CD14-positive monocyte (primary cell): ENCODE data around the gene CTU1. TPM values are rescaled to one million over a fixed set of nuclear protein-coding genes. Genes with fewer than 3 reads are reported as not detected.
A peak's percentile ranks its signal among the peaks of the same experiment; 100 is the strongest.

Experiments used
- DNase-seq, 3 donors: peaks; one replicate each; pipeline ENCODE4 v3.0.0-alpha.2; 2011 to 2022
- H2AFZ ChIP-seq: 2 replicates; pipeline ENCODE4 v1.6.0; 2012; ENCODE audit warnings: mild to moderate bottlenecking, low read depth, low read length, inconsistent platforms; ENCODE audit not compliant: insufficient read depth, poor library complexity, severe bottlenecking
- H3K27ac ChIP-seq, 2 donors: 1 replicate in 1 of 2; 2 replicates in 1 of 2; pipeline ENCODE4 v1.5.1; 2012 to 2013; ENCODE audit warnings: low read length in 2 of 2, control low read depth in 1 of 2, inconsistent platforms in 1 of 2, low read depth in 1 of 2, mild to moderate bottlenecking in 1 of 2
- H3K27me3 ChIP-seq, 2 donors: one replicate each; pipeline versions ENCODE4 v1.6.0 to v1.6.1; 2011 to 2013; ENCODE audit warnings: low read length in 2 of 2; ENCODE audit not compliant: control insufficient read depth in 2 of 2, insufficient read depth in 2 of 2
- H3K36me3 ChIP-seq, 2 donors: replicated peaks in 1 of 2; 1 replicate in 1 of 2; 2 replicates in 1 of 2; pipeline versions ENCODE4 v1.5.1 to v1.6.1; 2012 to 2013; ENCODE audit warnings: low read length in 2 of 2, control low read depth in 1 of 2, inconsistent platforms in 1 of 2, mild to moderate bottlenecking in 1 of 2; ENCODE audit not compliant: insufficient read depth in 2 of 2, control insufficient read depth in 1 of 2
- H3K4me1 ChIP-seq, 2 donors: 1 replicate in 1 of 2; 2 replicates in 1 of 2; pipeline versions ENCODE4 v1.5.1 to v1.6.1; 2012 to 2013; ENCODE audit warnings: low read length in 2 of 2, control low read depth in 1 of 2, inconsistent platforms in 1 of 2, mild to moderate bottlenecking in 1 of 2, moderate library complexity in 1 of 2; ENCODE audit not compliant: insufficient read depth in 2 of 2, control insufficient read depth in 1 of 2
- H3K4me2 ChIP-seq: replicated peaks from 2 replicates; pipeline ENCODE3; 2012; ENCODE audit warnings: low read length, moderate library complexity, mild to moderate bottlenecking; ENCODE audit not compliant: poor library complexity, severe bottlenecking; ENCODE audit errors: extremely low read depth
- H3K4me3 ChIP-seq, 3 experiments: fragments of 200-600 bp in 1 of 3; sonication (generic) in 1 of 3; replicated peaks in 1 of 3; 1 replicate in 2 of 3; 2 replicates in 1 of 3; pipeline ENCODE4 v1.5.1; 2011 to 2013; ENCODE audit warnings: low read length in 3 of 3, mild to moderate bottlenecking in 3 of 3, control low read depth in 2 of 3, low read depth in 2 of 3, inconsistent platforms in 1 of 3, moderate library complexity in 1 of 3
- H3K79me2 ChIP-seq: 2 replicates; pipeline ENCODE4 v1.6.0; 2012; ENCODE audit warnings: mild to moderate bottlenecking, control low read depth, inconsistent platforms, low read length, moderate library complexity; ENCODE audit not compliant: insufficient read depth
- H3K9ac ChIP-seq: 2 replicates; pipeline ENCODE4 v1.6.0; 2017; ENCODE audit warnings: low read length, mild to moderate bottlenecking; ENCODE audit not compliant: insufficient read depth, poor library complexity, severe bottlenecking
- H3K9me3 ChIP-seq, 2 donors: replicated peaks in 1 of 2; 1 replicate in 1 of 2; 2 replicates in 1 of 2; pipeline versions ENCODE4 v1.5.1 to v1.6.1; 2012 to 2013; ENCODE audit warnings: low read length in 2 of 2, control low read depth in 1 of 2; ENCODE audit not compliant: control insufficient read depth in 1 of 2, insufficient read depth in 1 of 2
- H4K20me1 ChIP-seq: 2 replicates; pipeline ENCODE4 v1.6.0; 2012; ENCODE audit warnings: mild to moderate bottlenecking, low read length, control low read depth, moderate library complexity; ENCODE audit not compliant: insufficient read depth
- H3K27ac Mint-ChIP-seq, 7 donors: one replicate each; pipeline ENCODE4 v1.8.0; 2020; ENCODE audit warnings: mild to moderate bottlenecking in 7 of 7, mixed read lengths in 7 of 7, moderate library complexity in 6 of 7, inconsistent platforms in 2 of 7
- H3K27me3 Mint-ChIP-seq, 3 donors: one replicate each; pipeline ENCODE4 v1.8.0; 2021 to 2022; ENCODE audit warnings: low read depth in 3 of 3, mild to moderate bottlenecking in 3 of 3, mixed read lengths in 3 of 3, moderate library complexity in 3 of 3, inconsistent platforms in 1 of 3
- H3K36me3 Mint-ChIP-seq, 2 donors: one replicate each; pipeline ENCODE4 v1.8.0; 2020; ENCODE audit warnings: mixed read lengths in 2 of 2, inconsistent platforms in 1 of 2, mild to moderate bottlenecking in 1 of 2
- H3K4me1 Mint-ChIP-seq: one replicate; pipeline ENCODE4 v1.8.0; 2020; ENCODE audit warnings: mild to moderate bottlenecking, mixed read lengths
- H3K4me3 Mint-ChIP-seq, 2 donors: one replicate each; pipeline ENCODE4 v1.8.0; 2020; ENCODE audit warnings: mild to moderate bottlenecking in 2 of 2, mixed read lengths in 2 of 2, moderate library complexity in 1 of 2
- H3K9me3 Mint-ChIP-seq, 7 donors: one replicate each; pipeline ENCODE4 v1.8.0; 2020 to 2022; ENCODE audit warnings: mixed read lengths in 7 of 7, mild to moderate bottlenecking in 6 of 7, moderate library complexity in 6 of 7, inconsistent platforms in 2 of 7
- CTCF ChIP-seq: fragments of 200-600 bp; IDR thresholded peaks from one replicate; pipeline ENCODE4 v1.8.0; 2022; ENCODE audit warnings: antibody characterized with exemption, mild to moderate bottlenecking
- WGBS: methylation state at CpG from one replicate; pipeline ENCODE4 v1.1.5; 2013; ENCODE audit warnings: missing lambda C conversion rate; ENCODE audit not compliant: insufficient coverage; 5-methylcytosine and 5-hydroxymethylcytosine counted together
- intact Hi-C, 2 donors: fragments of 100-400 bp; cut with micrococcal nuclease; formaldehyde crosslinking; loops; one replicate each; pipeline versions ENCODE4 v1.15.0 to v1.15.1; 2023
- polyA plus RNA-seq, 3 donors: library from polyadenylated mRNA; depleted of rRNA in 1 of 3; unstranded in 2 of 3; stranded (reverse) in 1 of 3; fragments of 300-500 nt in 2 of 3; fragments of >200 nt in 1 of 3; fragmentation: Illumina TruSeq in 2 of 3; gene quantifications; 1 replicate in 2 of 3; 2 replicates in 1 of 3; pipeline ENCODE4 v1.2.3, GENCODE V29; 2012 to 2021

The CTU1 gene
- polyA plus RNA-seq, 3 donors, result 0.75 to 3.0 (median 2.9) TPM

GRCh38 chr19:51097796-51098195 lies 10.4 kb downstream of the CTU1 start:
- Mint-ChIP-seq H3K9me3 (peaks cover 0 to 3% (median 0%) of the 10 kb centered on the region in 7 donors), H3K4me1 (peaks cover 21% of the 10 kb centered on the region), H3K36me3 (peaks cover 29 to 54% of the 10 kb centered on the region in 2 donors), H3K27ac (no peak overlapping the region), H3K4me3 (no peak overlapping the region), H3K27me3 (peaks cover 3 to 8% (median 4%) of the 10 kb centered on the region in 3 donors)
- WGBS, result 97% methylated on average over 17 of the region's 20 CpGs
- peaks cover 14 to 46% of the 10 kb centered on the region in 2 donors for H3K36me3 ChIP-seq
- peaks cover 8% of the 10 kb centered on the region for H3K79me2 ChIP-seq
- intact Hi-C loops, result no loop called here
- peaks cover 10 to 13% of the 10 kb centered on the region in 2 donors for H3K4me1 ChIP-seq
- H3K9me3 ChIP-seq, result no peaks in the 10 kb centered on the region
- H3K27ac ChIP-seq, result no peak overlapping the region
- no peak for DNase-seq
- H3K4me2 ChIP-seq, result no peak overlapping the region
- no peak overlapping the region for H2AFZ ChIP-seq
- no peaks in the 10 kb centered on the region for H3K27me3 ChIP-seq
- peaks cover 21% of the 10 kb centered on the region for H4K20me1 ChIP-seq
- H3K4me3 ChIP-seq, result no peak overlapping the region
- no peak overlapping the region for H3K9ac ChIP-seq
- TF ChIP-seq CTCF, result no peak

- H3K79me2 ChIP-seq, result peaks cover 5% of the 10 kb centered on the region
- Mint-ChIP-seq H3K27ac (peak overlapping the region in 3 of 7 donors; percentile 11 to 80 (median 70)), H3K4me3 (peak overlapping the region in 1 of 2 donors; percentile 7), H3K36me3 (peaks cover 23 to 48% of the 10 kb centered on the region in 2 donors), H3K27me3 (peaks cover 3 to 8% (median 4%) of the 10 kb centered on the region in 3 donors), H3K9me3 (peaks cover 0 to 3% (median 0%) of the 10 kb centered on the region in 7 donors), H3K4me1 (peaks cover 19% of the 10 kb centered on the region)
- DNase-seq, result peak; percentile 31 to 60 (median 54)
- WGBS, result 7% methylated on average over 3 of the region's 8 CpGs
- H3K4me3 ChIP-seq, result no peak overlapping the region
- H2AFZ ChIP-seq, result no peak overlapping the region
- H4K20me1 ChIP-seq, result peaks cover 16% of the 10 kb centered on the region
- no peak overlapping the region for H3K9ac ChIP-seq
- TF ChIP-seq CTCF, result peak; percentile 53
- H3K27ac ChIP-seq, result peak overlapping the region in 1 of 2 donors; percentile 62
- peaks cover 10 to 13% of the 10 kb centered on the region in 2 donors for H3K4me1 ChIP-seq
- intact Hi-C loops, result no loop called here
- H3K4me2 ChIP-seq, result no peak overlapping the region
- no peaks in the 10 kb centered on the region for H3K27me3 ChIP-seq
- peaks cover 9 to 41% of the 10 kb centered on the region in 2 donors for H3K36me3 ChIP-seq
- no peaks in the 10 kb centered on the region for H3K9me3 ChIP-seq
Observed at GRCh38 chr19:51097166-51097738, 11.0 kb downstream of the CTU1 start.
